Gastrocnemius medialis (tissue), 4 donors: Measurements from ENCODE around the gene ZNF485. TPM values are rescaled to one million over a fixed set of nuclear protein-coding genes. Genes with fewer than 3 reads are reported as not detected.
A peak's percentile ranks its signal among the peaks of the same experiment; 100 is the strongest.
"Not testable (repeated sequence)": the region's sequence is repeated elsewhere in the genome, so short reads cannot be mapped to it uniquely, and the experiment has no call there.

ENCODE experiments used
- ATAC-seq, 2 donors: fragments of 150-250 bp; one replicate each; pipeline ENCODE4 v1.9.1; 2016
- DNase-seq, 2 donors: peaks; one replicate each; pipeline ENCODE4 v3.0.0-alpha.2; 2019
- H3K27ac ChIP-seq, 4 donors: fragments of 200-600 bp; sonication (generic); 1 replicate in 1 of 4; 2 replicates in 3 of 4; pipeline ENCODE4 v1.5.1; 2016 to 2018; ENCODE audit warnings: mild to moderate bottlenecking in 2 of 4, moderate library complexity in 1 of 4
- H3K27me3 ChIP-seq, 3 donors: fragments of 200-600 bp; sonication (generic) in 2 of 3; 1 replicate in 1 of 3; 2 replicates in 2 of 3; pipeline versions ENCODE4 v1.5.1 to v1.6.0; 2016 to 2019; ENCODE audit warnings: mild to moderate bottlenecking in 1 of 3, moderate library complexity in 1 of 3
- H3K36me3 ChIP-seq, 2 donors: fragments of 200-600 bp; sonication (generic) in 1 of 2; one replicate each; pipeline ENCODE4 v1.5.1; 2017 to 2018
- H3K4me1 ChIP-seq, 2 donors: fragments of 200-600 bp; sonication (generic) in 1 of 2; one replicate each; pipeline ENCODE4 v1.5.1; 2016 to 2017; ENCODE audit warnings: mild to moderate bottlenecking in 2 of 2
- H3K4me3 ChIP-seq, 4 donors: fragments of 200-600 bp; sonication (generic) in 3 of 4; 1 replicate in 1 of 4; 2 replicates in 3 of 4; pipeline ENCODE4 v1.5.1; 2016 to 2019; ENCODE audit warnings: mild to moderate bottlenecking in 2 of 4
- H3K9me3 ChIP-seq, 3 donors: fragments of 200-600 bp; sonication (generic) in 2 of 3; 1 replicate in 1 of 3; 2 replicates in 2 of 3; pipeline ENCODE4 v1.5.1; 2016 to 2019
- POLR2A ChIP-seq, 2 donors: fragments of 450-650 bp; IDR thresholded peaks; one replicate each; pipeline ENCODE4 v1.6.1; 2017; ENCODE audit warnings: antibody characterized with exemption in 2 of 2, mild to moderate bottlenecking in 2 of 2, moderate library complexity in 2 of 2
- in situ Hi-C, 4 donors: fragments of 200-750 bp; cut with MboI; loops; one replicate each; pipeline versions ENCODE4 v1.15.0 to v1.8.0; 2017; ENCODE audit warnings: low sequenced_read_pairs in 4 of 4
- intact Hi-C: fragments of 100-400 bp; cut with DNase I; formaldehyde crosslinking; loops from one replicate; pipeline ENCODE4 v1.15.1; 2023; ENCODE audit warnings: low total_unique reads
- total RNA-seq, 4 donors: library from RNA; depleted of rRNA; stranded (reverse); fragments of >200 nt; gene quantifications; one replicate each; pipeline versions ENCODE4 v1.1.0 to v1.2.3, GENCODE V29; 2016
- TF ChIP-seq, protein P1 (sequence below), 5 experiments: fragments of 450-650 bp in 3 of 5; fragments of 200-600 bp in 2 of 5; sonication (generic) in 2 of 5; IDR thresholded peaks in 4 of 5; conservative IDR thresholded peaks in 1 of 5; 1 replicate in 4 of 5; 2 replicates in 1 of 5; pipeline ENCODE4 v1.5.1; 2016 to 2019; ENCODE audit warnings: antibody characterized with exemption in 5 of 5, mild to moderate bottlenecking in 3 of 5, moderate library complexity in 3 of 5

Gene ZNF485
- total RNA-seq, 4 donors from 2014 or later: 2.6 to 3.7 (median 2.9) TPM

DNA sequence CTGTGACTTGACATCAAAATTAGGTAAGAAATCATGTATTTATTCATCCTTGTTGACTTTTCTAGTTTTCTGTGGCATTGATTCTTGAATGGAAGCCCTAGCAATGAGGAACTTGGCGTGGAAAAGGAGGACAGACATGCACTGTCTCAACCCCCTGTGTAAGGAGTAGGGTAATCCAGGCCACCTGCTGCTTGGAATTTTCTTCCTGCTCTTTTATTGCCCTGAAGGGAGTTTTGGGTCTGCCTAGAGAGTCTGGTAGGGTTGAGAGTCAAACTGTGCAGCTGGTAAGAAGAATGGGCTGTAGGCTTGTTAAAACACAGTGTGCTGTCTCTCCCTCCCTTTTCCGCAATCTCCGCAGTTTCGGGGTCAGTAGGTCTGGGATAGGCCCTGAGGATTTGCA, 22.7 kb downstream of the ZNF485 start:
- no peak for ATAC-seq
- Histone ChIP-seq H3K9me3 (no peaks in the 10 kb centered on the region), H3K27ac (no peak overlapping the region), H3K4me3 (no peak overlapping the region), H3K36me3 (no peaks in the 10 kb centered on the region), H3K27me3 (no peaks in the 10 kb centered on the region), H3K4me1 (no peaks in the 10 kb centered on the region)
- DNase-seq: no peak
- intact Hi-C loops: no loop called here
- in situ Hi-C loops: no loop called here
- TF ChIP-seq, protein P1, sequence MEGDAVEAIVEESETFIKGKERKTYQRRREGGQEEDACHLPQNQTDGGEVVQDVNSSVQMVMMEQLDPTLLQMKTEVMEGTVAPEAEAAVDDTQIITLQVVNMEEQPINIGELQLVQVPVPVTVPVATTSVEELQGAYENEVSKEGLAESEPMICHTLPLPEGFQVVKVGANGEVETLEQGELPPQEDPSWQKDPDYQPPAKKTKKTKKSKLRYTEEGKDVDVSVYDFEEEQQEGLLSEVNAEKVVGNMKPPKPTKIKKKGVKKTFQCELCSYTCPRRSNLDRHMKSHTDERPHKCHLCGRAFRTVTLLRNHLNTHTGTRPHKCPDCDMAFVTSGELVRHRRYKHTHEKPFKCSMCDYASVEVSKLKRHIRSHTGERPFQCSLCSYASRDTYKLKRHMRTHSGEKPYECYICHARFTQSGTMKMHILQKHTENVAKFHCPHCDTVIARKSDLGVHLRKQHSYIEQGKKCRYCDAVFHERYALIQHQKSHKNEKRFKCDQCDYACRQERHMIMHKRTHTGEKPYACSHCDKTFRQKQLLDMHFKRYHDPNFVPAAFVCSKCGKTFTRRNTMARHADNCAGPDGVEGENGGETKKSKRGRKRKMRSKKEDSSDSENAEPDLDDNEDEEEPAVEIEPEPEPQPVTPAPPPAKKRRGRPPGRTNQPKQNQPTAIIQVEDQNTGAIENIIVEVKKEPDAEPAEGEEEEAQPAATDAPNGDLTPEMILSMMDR (IDR thresholded peaks at IDR 0.05 in 4 of 5, conservative IDR thresholded peaks at IDR 0.05 in 1 of 5): no peak
- TF ChIP-seq POLR2A (IDR thresholded peaks at IDR 0.05): no peak

DNA sequence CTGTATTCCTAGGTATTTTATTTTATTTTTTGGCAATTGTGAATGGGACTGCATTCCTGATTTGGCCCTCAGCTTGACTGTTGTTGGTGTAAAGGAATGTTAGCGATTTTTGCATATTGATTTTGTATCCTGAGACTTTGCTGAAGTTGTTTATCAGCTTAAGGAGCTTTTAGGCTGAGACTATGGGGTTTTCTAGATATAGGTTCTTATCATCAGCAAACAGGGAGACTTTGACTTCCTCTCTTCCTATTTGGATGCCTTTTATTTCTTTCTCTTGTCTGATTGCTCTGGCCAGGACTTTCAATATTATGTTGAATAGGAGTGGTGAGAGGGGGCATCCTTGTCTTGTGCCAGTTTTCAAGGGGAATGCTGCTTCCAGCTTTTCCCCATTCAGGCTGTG, 29.6 kb downstream of the ZNF485 start:
- H3K4me3 ChIP-seq, in situ Hi-C loops, H3K27me3 ChIP-seq, ATAC-seq, DNase-seq, H3K9me3 ChIP-seq, H3K27ac ChIP-seq, H3K36me3 ChIP-seq, intact Hi-C loops, H3K4me1 ChIP-seq: not testable (repeated sequence)

DNA sequence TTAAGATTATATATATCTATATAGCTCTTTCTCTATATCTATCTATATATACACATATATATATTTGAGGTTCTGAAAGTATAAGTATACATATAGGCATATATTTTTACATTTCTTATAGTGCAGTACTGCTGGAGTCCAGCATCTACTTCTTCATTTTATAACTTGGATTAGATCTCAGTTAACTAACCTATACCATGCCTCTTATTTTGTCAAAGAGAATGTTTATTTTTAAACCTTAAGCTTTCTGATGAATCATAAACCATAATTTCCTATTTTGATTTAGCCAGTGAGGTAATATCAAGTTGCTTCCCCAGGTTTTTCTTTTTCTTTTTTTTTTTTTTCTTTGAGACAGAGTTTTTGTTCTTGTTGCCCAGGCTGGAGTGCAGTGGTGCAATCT, 34.4 kb downstream of the ZNF485 start:
- in situ Hi-C loops (no loop called here), intact Hi-C loops (no loop called here)
- ATAC-seq: no peak
- Histone ChIP-seq H3K4me1 (no peaks in the 10 kb centered on the region), H3K9me3 (peaks cover 0 to 38% (median 22%) of the 10 kb centered on the region in 3 donors), H3K36me3 (peaks cover 12 to 44% of the 10 kb centered on the region in 2 donors), H3K27ac (no peak overlapping the region), H3K27me3 (peaks cover 0 to 2% (median 0%) of the 10 kb centered on the region in 3 donors), H3K4me3 (no peak overlapping the region)
- TF ChIP-seq, protein P1 (IDR thresholded peaks at IDR 0.05 in 4 of 5, conservative IDR thresholded peaks at IDR 0.05 in 1 of 5): no peak
- TF ChIP-seq POLR2A (IDR thresholded peaks at IDR 0.05): no peak
- DNase-seq: no peak

DNA sequence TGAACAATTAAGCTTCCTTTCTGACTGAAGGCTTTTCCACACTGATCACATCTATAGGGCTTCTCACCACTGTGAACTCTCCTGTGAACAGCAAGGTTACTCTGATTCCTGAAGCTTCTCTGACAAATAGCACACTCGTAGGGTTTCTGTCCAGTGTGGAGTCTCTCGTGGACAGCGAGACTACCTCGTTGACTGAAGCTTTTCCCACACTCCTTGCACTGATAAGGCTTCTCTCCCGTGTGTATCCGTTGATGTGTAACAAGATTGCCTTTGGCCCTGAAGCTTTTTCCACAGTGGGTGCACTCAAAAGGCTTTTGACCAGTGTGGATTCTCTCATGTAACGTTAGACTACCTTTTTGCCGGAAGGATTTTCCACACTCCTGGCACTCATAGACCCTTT, 38.0 kb downstream of the ZNF485 start:
- Histone ChIP-seq H3K27me3 (peaks cover 0 to 2% (median 0%) of the 10 kb centered on the region in 3 donors), H3K27ac (no peak overlapping the region), H3K4me3 (peak overlapping the region in 1 of 4 donors; percentile 39), H3K36me3 (peaks cover 12 to 55% of the 10 kb centered on the region in 2 donors), H3K9me3 (peaks cover 0 to 42% (median 21%) of the 10 kb centered on the region in 3 donors), H3K4me1 (peaks cover 6 to 11% of the 10 kb centered on the region in 2 donors)
- ATAC-seq (no peak), DNase-seq (no peak)
- in situ Hi-C loops (no loop called here), intact Hi-C loops (no loop called here)
- TF ChIP-seq POLR2A (IDR thresholded peaks at IDR 0.05): no peak
- TF ChIP-seq, protein P1 (IDR thresholded peaks at IDR 0.05 in 4 of 5, conservative IDR thresholded peaks at IDR 0.05 in 1 of 5): no peak

DNA sequence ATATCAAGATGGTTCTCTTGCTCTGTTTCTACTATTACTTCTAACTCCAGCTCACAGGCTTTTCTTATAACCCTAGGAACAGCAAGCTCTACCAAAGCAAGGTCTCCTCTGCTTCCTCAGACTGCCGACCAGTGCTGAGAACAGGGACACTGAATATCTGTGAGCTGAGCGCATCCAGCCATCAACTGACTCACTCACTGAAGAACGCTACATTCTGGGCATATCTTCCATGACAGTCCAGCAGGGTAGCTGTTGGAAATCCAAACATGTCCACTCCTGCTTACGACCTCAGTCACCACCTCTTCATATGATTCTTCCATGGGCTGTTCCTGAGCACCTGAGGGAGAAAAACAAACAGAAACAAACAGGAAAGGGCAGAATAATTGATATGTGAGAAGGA, 39.6 kb downstream of the ZNF485 start:
- Histone ChIP-seq H3K27me3 (peaks cover 0 to 2% (median 0%) of the 10 kb centered on the region in 3 donors), H3K27ac (no peak overlapping the region), H3K4me3 (peak overlapping the region in 1 of 4 donors; percentile 18), H3K9me3 (peaks cover 0 to 42% (median 21%) of the 10 kb centered on the region in 3 donors), H3K4me1 (peaks cover 10 to 15% of the 10 kb centered on the region in 2 donors), H3K36me3 (peaks cover 12 to 55% of the 10 kb centered on the region in 2 donors)
- TF ChIP-seq, protein P1 (IDR thresholded peaks at IDR 0.05 in 4 of 5, conservative IDR thresholded peaks at IDR 0.05 in 1 of 5): no peak
- no peak for TF ChIP-seq POLR2A (IDR thresholded peaks at IDR 0.05)
- ATAC-seq (no peak), DNase-seq (no peak)
- intact Hi-C loops (no loop called here), in situ Hi-C loops (no loop called here)
